Muscle layer of colon (tissue), 2 donors: ENCODE results near the gene KLHL29.

Experiments used
- H3K27ac ChIP-seq: one replicate; pipeline ENCODE4 v1.7.0; 2013; ENCODE audit warnings: low read depth, mild to moderate bottlenecking, low read length, moderate library complexity
- H3K27me3 ChIP-seq, 2 donors: one replicate each; pipeline ENCODE4 v1.7.0; 2013; ENCODE audit warnings: low read length in 2 of 2, mild to moderate bottlenecking in 2 of 2; ENCODE audit not compliant: insufficient read depth in 2 of 2, control insufficient read depth in 1 of 2
- H3K36me3 ChIP-seq: one replicate; pipeline ENCODE4 v1.7.0; 2013; ENCODE audit warnings: mild to moderate bottlenecking, low read length; ENCODE audit not compliant: insufficient read depth
- H3K4me1 ChIP-seq: one replicate; pipeline ENCODE4 v1.7.0; 2013; ENCODE audit warnings: mild to moderate bottlenecking, low read length; ENCODE audit not compliant: insufficient read depth
- H3K4me3 ChIP-seq, 2 donors: one replicate each; pipeline ENCODE4 v1.7.0; 2013; ENCODE audit warnings: low read length in 2 of 2, low read depth in 1 of 2, mild to moderate bottlenecking in 1 of 2, moderate library complexity in 1 of 2
- H3K9ac ChIP-seq: one replicate; pipeline ENCODE4 v1.7.0; 2013; ENCODE audit warnings: low read length
- H3K9me3 ChIP-seq: one replicate; pipeline ENCODE4 v1.7.0; 2013; ENCODE audit warnings: mild to moderate bottlenecking, low read length
- donor health status: abdominal sarcoma.
- donor health status: Adenocarcinoma of cecum.

KLHL29 gene

DNA sequence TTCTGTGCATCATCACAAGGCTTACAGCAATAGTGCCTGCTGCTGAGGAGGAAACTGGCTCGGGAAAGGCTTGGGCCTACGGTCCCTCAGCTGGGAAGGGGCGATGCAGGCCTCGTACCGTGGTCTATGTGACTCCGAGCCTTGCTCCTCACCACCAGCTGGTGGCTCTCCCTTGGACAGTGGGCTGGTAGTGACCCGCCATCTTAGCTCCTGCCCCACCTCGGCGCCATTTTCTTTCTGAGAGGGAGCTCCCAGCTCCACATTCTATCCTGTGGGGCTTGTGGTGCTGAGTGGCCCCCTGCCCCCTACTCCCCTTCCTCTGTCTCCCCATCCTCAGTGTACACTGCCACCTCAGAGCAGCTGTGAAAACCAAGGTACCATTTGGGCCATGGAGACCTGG, 255.7 kb downstream of the KLHL29 start:
- H3K4me1 ChIP-seq: peaks cover 17% of the 10 kb centered on the region
- no peak overlapping the region for H3K4me3 ChIP-seq
- H3K9ac ChIP-seq: no peak overlapping the region
- H3K9me3 ChIP-seq: no peaks in the 10 kb centered on the region
- no peaks in the 10 kb centered on the region for H3K27me3 ChIP-seq
- peaks cover 34% of the 10 kb centered on the region for H3K36me3 ChIP-seq
- no peak overlapping the region for H3K27ac ChIP-seq

GRCh38 chr2:23642516-23642915, 257.5 kb downstream of the KLHL29 start:
- no peaks in the 10 kb centered on the region for H3K9me3 ChIP-seq
- H3K4me1 ChIP-seq: peaks cover 1% of the 10 kb centered on the region
- H3K36me3 ChIP-seq: peaks cover 34% of the 10 kb centered on the region
- no peak overlapping the region for H3K27ac ChIP-seq
- H3K9ac ChIP-seq: no peak overlapping the region
- no peaks in the 10 kb centered on the region for H3K27me3 ChIP-seq
- H3K4me3 ChIP-seq: no peak overlapping the region

GRCh38 chr2:23645230-23645808, 260.3 kb downstream of the KLHL29 start:
- H3K27ac ChIP-seq: no peak overlapping the region
- H3K4me1 ChIP-seq: no peaks in the 10 kb centered on the region
- H3K9me3 ChIP-seq: no peaks in the 10 kb centered on the region
- H3K27me3 ChIP-seq: no peaks in the 10 kb centered on the region
- H3K4me3 ChIP-seq: no peak overlapping the region
- H3K36me3 ChIP-seq: peaks cover 28% of the 10 kb centered on the region
- no peak overlapping the region for H3K9ac ChIP-seq

- Histone ChIP-seq H3K9ac (no peak overlapping the region), H3K27ac (no peak overlapping the region), H3K4me3 (no peak overlapping the region)
These were observed 262.6 kb downstream of the KLHL29 start for GRCh38 chr2:23647563-23647962.

GRCh38 chr2:23649303-23649702, 264.3 kb downstream of the KLHL29 start:
- Histone ChIP-seq H3K36me3 (peaks cover 6% of the 10 kb centered on the region), H3K4me3 (no peak overlapping the region), H3K27me3 (no peaks in the 10 kb centered on the region)

More at GRCh38 chr2:23647563-23647962, 262.6 kb downstream of the KLHL29 start:
- H3K4me1 ChIP-seq: no peaks in the 10 kb centered on the region
- no peaks in the 10 kb centered on the region for H3K27me3 ChIP-seq
- peaks cover 17% of the 10 kb centered on the region for H3K36me3 ChIP-seq
- H3K9me3 ChIP-seq: no peaks in the 10 kb centered on the region

DNA sequence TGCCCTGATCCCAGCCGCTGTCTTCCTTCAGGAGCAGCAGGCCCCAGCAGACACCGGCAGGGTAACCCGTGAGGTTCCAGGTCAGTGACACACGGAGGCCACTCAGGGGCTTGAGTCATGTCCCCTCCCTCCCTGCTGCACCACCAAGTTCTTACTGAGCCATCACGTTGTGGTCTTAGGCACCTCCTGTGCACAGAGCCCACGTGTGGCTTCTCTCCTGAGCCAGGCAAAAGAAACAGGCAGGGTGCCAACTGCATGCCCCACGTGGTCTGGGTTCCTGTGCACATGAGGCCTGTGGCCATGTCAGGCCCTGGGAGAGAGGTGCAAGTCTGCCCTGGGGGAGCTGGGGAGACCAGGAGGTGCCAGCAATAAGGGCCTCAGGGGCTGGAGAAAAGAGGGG, 264.8 kb downstream of the KLHL29 start:
- Histone ChIP-seq H3K4me1 (no peaks in the 10 kb centered on the region), H3K36me3 (peaks cover 5% of the 10 kb centered on the region), H3K4me3 (no peak overlapping the region), H3K27me3 (no peaks in the 10 kb centered on the region), H3K27ac (no peak overlapping the region), H3K9me3 (no peaks in the 10 kb centered on the region), H3K9ac (no peak overlapping the region)

More at GRCh38 chr2:23649303-23649702, 264.3 kb downstream of the KLHL29 start:
- H3K27ac ChIP-seq: no peak overlapping the region
- no peaks in the 10 kb centered on the region for H3K4me1 ChIP-seq
- H3K9me3 ChIP-seq: no peaks in the 10 kb centered on the region
- H3K9ac ChIP-seq: no peak overlapping the region

DNA sequence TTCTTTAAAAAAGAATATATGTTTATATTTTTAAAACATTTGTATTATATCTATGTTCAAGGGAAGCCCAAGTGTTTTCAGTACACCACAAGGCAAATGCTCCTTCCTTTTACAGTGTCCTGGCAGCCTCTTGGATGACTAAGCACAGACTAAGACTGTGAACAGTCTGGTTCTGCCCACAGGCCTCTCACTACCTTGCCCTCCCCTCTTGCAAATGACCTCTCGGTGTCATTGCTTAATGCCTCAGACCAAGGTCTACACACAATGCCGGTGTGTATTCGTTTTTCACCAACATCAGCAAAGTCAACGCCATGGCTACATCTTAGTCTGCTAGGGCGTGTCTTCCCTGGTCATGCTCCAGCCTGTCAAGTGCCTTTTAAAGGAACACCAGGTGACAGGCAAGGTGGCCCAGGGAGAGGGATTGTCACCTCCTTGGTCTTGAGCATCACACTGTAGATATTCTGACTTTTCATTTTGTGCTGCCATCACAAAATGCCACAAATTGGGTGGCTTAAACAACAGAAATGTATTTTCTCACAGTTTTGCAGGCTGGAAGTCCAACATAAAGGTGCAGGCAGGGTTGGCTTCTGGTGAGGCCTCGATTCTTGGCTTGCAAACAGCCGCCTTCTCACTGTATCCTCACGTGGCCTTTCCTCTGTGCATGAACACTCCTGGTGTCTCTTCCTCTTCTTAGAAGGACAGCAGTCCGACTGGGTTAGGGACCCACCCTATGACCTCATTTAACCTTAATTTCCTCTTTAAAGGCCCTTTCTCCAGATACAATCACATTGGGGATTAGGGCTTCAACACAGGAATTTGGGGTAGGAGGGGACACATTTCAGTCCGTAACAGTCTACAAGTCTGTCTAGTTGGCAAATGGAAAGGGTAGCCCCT, 266.5 kb downstream of the KLHL29 start:
- Histone ChIP-seq H3K36me3 (peaks cover 5% of the 10 kb centered on the region), H3K9ac (no peak overlapping the region), H3K27me3 (no peaks in the 10 kb centered on the region), H3K9me3 (no peaks in the 10 kb centered on the region), H3K4me1 (peaks cover 1% of the 10 kb centered on the region), H3K4me3 (no peak overlapping the region), H3K27ac (no peak overlapping the region)

DNA sequence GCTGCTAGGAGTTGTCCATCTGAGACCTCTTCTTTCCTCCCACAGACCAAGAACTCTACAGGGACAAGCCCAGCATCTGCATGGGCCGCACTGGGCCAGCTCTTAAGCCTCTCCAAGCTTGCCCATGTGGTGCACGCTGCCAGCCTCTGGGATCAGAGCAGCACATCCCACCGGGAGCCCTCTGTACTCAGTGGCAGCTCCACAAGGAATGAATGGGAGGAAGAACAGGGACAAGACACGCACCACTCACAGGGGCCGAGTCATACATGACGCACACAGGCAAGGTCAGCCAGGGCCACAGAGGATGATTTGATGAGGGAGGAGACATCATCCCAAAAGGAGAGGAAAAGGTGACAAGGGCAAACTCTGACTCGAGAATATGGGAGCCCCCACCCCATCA, 268.3 kb downstream of the KLHL29 start:
- no peaks in the 10 kb centered on the region for H3K27me3 ChIP-seq
- H3K9ac ChIP-seq: no peak overlapping the region
- peaks cover 4% of the 10 kb centered on the region for H3K4me1 ChIP-seq
- no peak overlapping the region for H3K27ac ChIP-seq
- H3K36me3 ChIP-seq: peaks cover 5% of the 10 kb centered on the region
- H3K4me3 ChIP-seq: no peak overlapping the region
- no peaks in the 10 kb centered on the region for H3K9me3 ChIP-seq

DNA sequence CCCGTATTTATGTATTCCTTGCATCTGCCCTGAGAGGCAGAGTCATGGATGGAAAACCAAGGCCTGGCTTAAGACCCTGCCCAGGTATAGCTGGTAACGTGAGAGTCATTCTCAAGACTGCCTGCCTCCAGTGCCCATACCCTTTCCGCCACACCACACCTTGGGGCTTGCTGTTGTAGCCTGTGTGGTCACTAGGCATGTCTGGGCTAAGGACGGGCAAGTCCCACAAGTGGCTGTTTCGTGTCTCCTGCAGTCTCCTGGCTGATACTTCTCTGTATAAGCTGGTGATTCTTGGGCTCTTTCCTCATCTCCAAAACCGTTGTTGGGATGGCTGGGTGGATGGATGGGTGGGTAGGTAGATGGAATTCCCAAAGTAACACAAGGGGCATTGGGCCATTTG, 269.8 kb downstream of the KLHL29 start:
- H3K27me3 ChIP-seq: no peaks in the 10 kb centered on the region

GRCh38 chr2:23655934-23656596, 271.1 kb downstream of the KLHL29 start:
- Histone ChIP-seq H3K9ac (no peak overlapping the region), H3K4me1 (peaks cover 4% of the 10 kb centered on the region), H3K4me3 (no peak overlapping the region), H3K36me3 (peaks cover 5% of the 10 kb centered on the region), H3K27me3 (no peaks in the 10 kb centered on the region), H3K9me3 (no peaks in the 10 kb centered on the region), H3K27ac (no peak overlapping the region)

More for the DNA sequence above, 269.8 kb downstream of the KLHL29 start:
- Histone ChIP-seq H3K4me1 (peaks cover 4% of the 10 kb centered on the region), H3K9me3 (no peaks in the 10 kb centered on the region), H3K27ac (no peak overlapping the region), H3K4me3 (no peak overlapping the region), H3K9ac (no peak overlapping the region), H3K36me3 (peaks cover 5% of the 10 kb centered on the region)

DNA sequence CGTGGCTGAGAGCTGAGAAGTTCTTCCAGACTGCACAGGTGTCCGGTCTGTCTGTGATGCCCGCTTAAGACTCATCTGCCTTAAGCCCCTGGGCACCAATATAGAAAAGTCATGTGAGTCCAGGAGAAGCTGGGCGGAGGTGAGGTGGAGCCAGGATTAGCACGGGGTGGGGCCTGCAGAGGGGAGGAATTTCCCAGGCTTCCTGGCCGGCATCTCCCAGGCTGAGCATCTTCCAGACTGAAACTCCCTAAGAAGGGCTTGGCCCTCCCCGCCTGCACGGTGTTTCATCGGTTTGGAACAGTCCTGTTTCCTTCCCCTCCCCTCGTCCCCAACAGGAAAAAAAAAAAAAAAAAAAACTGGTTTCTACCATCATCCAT, 271.6 kb downstream of the KLHL29 start:
- Histone ChIP-seq H3K4me3 (no peak overlapping the region), H3K36me3 (peaks cover 5% of the 10 kb centered on the region), H3K9ac (no peak overlapping the region), H3K27me3 (no peaks in the 10 kb centered on the region), H3K4me1 (peaks cover 4% of the 10 kb centered on the region), H3K9me3 (no peaks in the 10 kb centered on the region), H3K27ac (no peak overlapping the region)
